ENCODE results near the gene TTLL7.

The TTLL7 gene

DNA sequence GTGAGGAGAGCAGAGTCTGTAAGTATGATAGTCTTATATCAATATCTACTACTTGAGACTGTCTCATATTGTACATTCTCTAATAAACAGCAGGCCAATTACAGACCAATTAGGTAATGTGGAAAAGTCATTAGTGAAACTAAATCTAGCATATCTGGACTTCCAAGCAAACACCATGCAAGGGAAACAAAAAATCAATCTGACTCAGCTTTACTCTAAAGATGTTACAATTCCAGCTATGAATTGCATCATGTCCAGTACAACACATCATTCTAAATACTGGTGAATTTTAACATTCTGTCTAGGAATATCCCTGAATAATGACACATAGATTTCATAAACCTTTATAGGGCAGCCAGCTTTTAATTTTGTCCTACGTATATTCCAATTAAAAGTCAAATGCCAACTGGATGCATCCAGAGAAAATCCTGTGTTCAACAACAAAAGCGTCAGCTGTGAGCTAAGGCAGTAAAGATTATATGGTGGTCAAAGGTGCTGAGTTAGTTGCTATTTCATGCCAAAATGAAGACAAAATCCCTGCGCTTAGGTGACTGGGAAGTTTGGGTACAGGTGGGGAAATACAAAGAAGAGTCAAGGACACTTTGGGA is 159.3 kb downstream of the TTLL7 start:
- H3K4ac ChIP-seq (ENCODE audit: low read depth in 1 of 2, low read length in 2 of 2): peak overlapping the region in 1 of 2 experiments; percentile 49
- no peak overlapping the region for H2BK12ac ChIP-seq (ENCODE audit: low read length in 2 of 2)
- no peak overlapping the region for H3K4me3 ChIP-seq (ENCODE audit: insufficient read depth in 1 of 2, low read depth in 1 of 2, low read length in 2 of 2)
- no peak overlapping the region for H4K91ac ChIP-seq (ENCODE audit: low read length)
- 94% methylated on average over 3 of the region's 3 CpGs for WGBS
- H3K27ac ChIP-seq (ENCODE audit: low read length, poor library complexity, severe bottlenecking): no peak overlapping the region
- H3K14ac ChIP-seq (ENCODE audit: low read length in 2 of 2): no peak overlapping the region
- no peak overlapping the region for H2AFZ ChIP-seq (ENCODE audit: low read depth, low read length)
- H3K18ac ChIP-seq (ENCODE audit: low read depth in 1 of 2, low read length in 2 of 2): peak overlapping the region in 1 of 2 experiments; percentile 8
- H3K4me2 ChIP-seq (ENCODE audit: low read length, poor library complexity, severe bottlenecking): no peak overlapping the region
- no peaks in the 10 kb centered on the region for H3K9me3 ChIP-seq (ENCODE audit: control insufficient read depth, low read length)
- H3K9ac ChIP-seq (ENCODE audit: low read length): no peak overlapping the region
- DNase-seq: peak; percentile 75
- no peak overlapping the region for H2BK5ac ChIP-seq (ENCODE audit: low read depth, low read length, poor library complexity, severe bottlenecking)
- no peak overlapping the region for H2BK120ac ChIP-seq (ENCODE audit: low read depth, low read length)
- no peak overlapping the region for H4K8ac ChIP-seq (ENCODE audit: low read length)
- no peak overlapping the region for H2BK15ac ChIP-seq (ENCODE audit: low read depth, poor library complexity, severe bottlenecking)
- H3K27me3 ChIP-seq (ENCODE audit: control insufficient read depth in 1 of 2, insufficient read depth in 1 of 2, low read length in 2 of 2): no peaks in the 10 kb centered on the region
- no peak overlapping the region for H2AK5ac ChIP-seq (ENCODE audit: low read length, severe bottlenecking)
- H3K4me1 ChIP-seq (ENCODE audit: control insufficient read depth, insufficient read depth, low read depth, low read length): no peaks in the 10 kb centered on the region
- no peak overlapping the region for H3K23ac ChIP-seq (ENCODE audit: low read length in 2 of 2)
- no peaks in the 10 kb centered on the region for H3K79me1 ChIP-seq (replicated peaks; ENCODE audit: low read length, poor library complexity, severe bottlenecking)
- H3K36me3 ChIP-seq (ENCODE audit: control insufficient read depth in 1 of 2, insufficient read depth in 2 of 2, low read depth in 1 of 2, low read length in 2 of 2): no peaks in the 10 kb centered on the region

- no peak overlapping the region for H2BK120ac ChIP-seq (ENCODE audit: low read depth, low read length)
- no peaks in the 10 kb centered on the region for H3K79me1 ChIP-seq (replicated peaks; ENCODE audit: low read length, poor library complexity, severe bottlenecking)
- H3K27ac ChIP-seq (ENCODE audit: low read length, poor library complexity, severe bottlenecking): no peak overlapping the region
- H3K18ac ChIP-seq (ENCODE audit: low read depth in 1 of 2, low read length in 2 of 2): peak overlapping the region in 1 of 2 experiments; percentile 30
- H4K91ac ChIP-seq (ENCODE audit: low read length): no peak overlapping the region
- no peak overlapping the region for H2AK5ac ChIP-seq (ENCODE audit: low read length, severe bottlenecking)
- H3K4me1 ChIP-seq (ENCODE audit: control insufficient read depth, insufficient read depth, low read depth, low read length): no peaks in the 10 kb centered on the region
- no peak overlapping the region for H3K23ac ChIP-seq (ENCODE audit: low read length in 2 of 2)
- no peak overlapping the region for H4K8ac ChIP-seq (ENCODE audit: low read length)
- no peak overlapping the region for H3K4me3 ChIP-seq (ENCODE audit: insufficient read depth in 1 of 2, low read depth in 1 of 2, low read length in 2 of 2)
- H3K4me2 ChIP-seq (ENCODE audit: low read length, poor library complexity, severe bottlenecking): no peak overlapping the region
- H2AFZ ChIP-seq (ENCODE audit: low read depth, low read length): no peak overlapping the region
- no peak for DNase-seq
- no peaks in the 10 kb centered on the region for H3K27me3 ChIP-seq (ENCODE audit: control insufficient read depth in 1 of 2, insufficient read depth in 1 of 2, low read length in 2 of 2)
- no peak overlapping the region for H3K9ac ChIP-seq (ENCODE audit: low read length)
- H3K9me3 ChIP-seq (ENCODE audit: control insufficient read depth, low read length): no peaks in the 10 kb centered on the region
- H2BK5ac ChIP-seq (ENCODE audit: low read depth, low read length, poor library complexity, severe bottlenecking): no peak overlapping the region
- no peak overlapping the region for H2BK12ac ChIP-seq (ENCODE audit: low read length in 2 of 2)
- no peak overlapping the region for H3K4ac ChIP-seq (ENCODE audit: low read depth in 1 of 2, low read length in 2 of 2)
- 100% methylated on average over 3 of the region's 5 CpGs for WGBS
- no peaks in the 10 kb centered on the region for H3K36me3 ChIP-seq (ENCODE audit: control insufficient read depth in 1 of 2, insufficient read depth in 2 of 2, low read depth in 1 of 2, low read length in 2 of 2)
- no peak overlapping the region for H3K14ac ChIP-seq (ENCODE audit: low read length in 2 of 2)
- H2BK15ac ChIP-seq (ENCODE audit: low read depth, poor library complexity, severe bottlenecking): no peak overlapping the region
These were observed 160.4 kb downstream of the TTLL7 start for GRCh38 chr1:83838573-83838972.

GRCh38 chr1:83836543-83836942 is 162.4 kb downstream of the TTLL7 start:
- H2BK5ac ChIP-seq (ENCODE audit: low read depth, low read length, poor library complexity, severe bottlenecking): no peak overlapping the region
- no peak overlapping the region for H2BK120ac ChIP-seq (ENCODE audit: low read depth, low read length)
- H3K4me2 ChIP-seq (ENCODE audit: low read length, poor library complexity, severe bottlenecking): no peak overlapping the region
- no peaks in the 10 kb centered on the region for H3K36me3 ChIP-seq (ENCODE audit: control insufficient read depth in 1 of 2, insufficient read depth in 2 of 2, low read depth in 1 of 2, low read length in 2 of 2)
- H4K8ac ChIP-seq (ENCODE audit: low read length): no peak overlapping the region
- H2AFZ ChIP-seq (ENCODE audit: low read depth, low read length): no peak overlapping the region
- no peak overlapping the region for H3K18ac ChIP-seq (ENCODE audit: low read depth in 1 of 2, low read length in 2 of 2)
- H3K27ac ChIP-seq (ENCODE audit: low read length, poor library complexity, severe bottlenecking): no peak overlapping the region
- H3K4me3 ChIP-seq (ENCODE audit: insufficient read depth in 1 of 2, low read depth in 1 of 2, low read length in 2 of 2): no peak overlapping the region
- no peak overlapping the region for H4K91ac ChIP-seq (ENCODE audit: low read length)
- WGBS: 100% methylated on average over 1 of the region's 2 CpGs
- H3K9me3 ChIP-seq (ENCODE audit: control insufficient read depth, low read length): no peaks in the 10 kb centered on the region
- H3K4ac ChIP-seq (ENCODE audit: low read depth in 1 of 2, low read length in 2 of 2): no peak overlapping the region
- no peaks in the 10 kb centered on the region for H3K79me1 ChIP-seq (replicated peaks; ENCODE audit: low read length, poor library complexity, severe bottlenecking)
- H2BK12ac ChIP-seq (ENCODE audit: low read length in 2 of 2): no peak overlapping the region
- no peak overlapping the region for H2BK15ac ChIP-seq (ENCODE audit: low read depth, poor library complexity, severe bottlenecking)
- no peak overlapping the region for H3K14ac ChIP-seq (ENCODE audit: low read length in 2 of 2)
- DNase-seq: no peak
- H3K9ac ChIP-seq (ENCODE audit: low read length): no peak overlapping the region
- no peak overlapping the region for H3K23ac ChIP-seq (ENCODE audit: low read length in 2 of 2)
- H3K4me1 ChIP-seq (ENCODE audit: control insufficient read depth, insufficient read depth, low read depth, low read length): no peaks in the 10 kb centered on the region
- H3K27me3 ChIP-seq (ENCODE audit: control insufficient read depth in 1 of 2, insufficient read depth in 1 of 2, low read length in 2 of 2): no peaks in the 10 kb centered on the region
- H2AK5ac ChIP-seq (ENCODE audit: low read length, severe bottlenecking): no peak overlapping the region

GRCh38 chr1:83834621-83835264 is 164.2 kb downstream of the TTLL7 start:
- Histone ChIP-seq H3K79me1 (replicated peaks; ENCODE audit: low read length, poor library complexity, severe bottlenecking) (no peaks in the 10 kb centered on the region), H2AK5ac (ENCODE audit: low read length, severe bottlenecking) (no peak overlapping the region), H3K14ac (ENCODE audit: low read length in 2 of 2) (no peak overlapping the region), H3K18ac (ENCODE audit: low read depth in 1 of 2, low read length in 2 of 2) (no peak overlapping the region), H3K36me3 (ENCODE audit: control insufficient read depth in 1 of 2, insufficient read depth in 2 of 2, low read depth in 1 of 2, low read length in 2 of 2) (no peaks in the 10 kb centered on the region), H2BK12ac (ENCODE audit: low read length in 2 of 2) (no peak overlapping the region), H3K4me1 (ENCODE audit: control insufficient read depth, insufficient read depth, low read depth, low read length) (no peaks in the 10 kb centered on the region), H4K91ac (ENCODE audit: low read length) (no peak overlapping the region), H3K4me2 (ENCODE audit: low read length, poor library complexity, severe bottlenecking) (no peak overlapping the region), H3K4ac (ENCODE audit: low read depth in 1 of 2, low read length in 2 of 2) (no peak overlapping the region), H4K8ac (ENCODE audit: low read length) (no peak overlapping the region), H2BK5ac (ENCODE audit: low read depth, low read length, poor library complexity, severe bottlenecking) (no peak overlapping the region), H3K23ac (ENCODE audit: low read length in 2 of 2) (no peak overlapping the region), H2BK15ac (ENCODE audit: low read depth, poor library complexity, severe bottlenecking) (no peak overlapping the region), H3K9me3 (ENCODE audit: control insufficient read depth, low read length) (no peaks in the 10 kb centered on the region), H3K27ac (ENCODE audit: low read length, poor library complexity, severe bottlenecking) (no peak overlapping the region), H3K4me3 (ENCODE audit: insufficient read depth in 1 of 2, low read depth in 1 of 2, low read length in 2 of 2) (no peak overlapping the region), H2AFZ (ENCODE audit: low read depth, low read length) (no peak overlapping the region), H3K27me3 (ENCODE audit: control insufficient read depth in 1 of 2, insufficient read depth in 1 of 2, low read length in 2 of 2) (no peaks in the 10 kb centered on the region), H2BK120ac (ENCODE audit: low read depth, low read length) (no peak overlapping the region), H3K9ac (ENCODE audit: low read length) (no peak overlapping the region)
- 97% methylated on average over 4 of the region's 4 CpGs for WGBS
- no peak for DNase-seq

Data from mesenchymal stem cell (in vitro differentiated cells and primary cell).